Measurements from ENCODE around the gene OSM.

Gene OSM

DNA sequence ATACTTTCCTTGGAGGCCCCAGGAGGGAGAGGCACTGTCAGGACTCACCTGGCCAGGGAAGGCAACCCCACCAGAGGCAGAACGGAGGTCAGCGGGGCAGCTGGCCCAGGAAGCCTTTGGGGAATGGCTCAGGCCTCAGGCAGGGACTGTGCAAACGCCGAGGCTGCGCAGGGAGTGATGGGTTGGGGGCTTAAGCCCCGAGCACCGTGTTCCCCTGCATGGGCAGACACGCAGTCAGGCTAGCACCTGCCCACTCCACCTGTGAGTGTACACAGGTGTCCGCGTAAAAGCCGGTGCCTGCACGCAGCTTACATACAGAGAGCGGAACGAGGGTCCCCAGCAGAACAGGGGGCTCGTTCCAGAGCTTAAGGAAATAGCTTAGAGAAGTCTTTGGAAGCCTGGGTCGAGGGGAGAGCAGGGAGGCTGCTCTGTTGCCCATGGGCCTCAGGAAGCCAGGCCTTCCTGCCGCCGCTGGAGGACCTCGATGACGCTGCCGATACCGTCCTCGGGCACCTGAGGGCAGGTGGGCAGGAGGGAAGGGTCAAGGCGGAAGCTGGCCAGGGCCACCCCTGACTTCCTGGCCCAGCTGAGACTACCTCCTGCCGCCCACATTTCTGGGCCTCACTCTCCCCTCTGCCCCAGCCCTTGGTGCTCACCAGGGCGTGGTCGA, 18.7 kb upstream of the OSM start:
- DNase-seq, result no peak

DNA sequence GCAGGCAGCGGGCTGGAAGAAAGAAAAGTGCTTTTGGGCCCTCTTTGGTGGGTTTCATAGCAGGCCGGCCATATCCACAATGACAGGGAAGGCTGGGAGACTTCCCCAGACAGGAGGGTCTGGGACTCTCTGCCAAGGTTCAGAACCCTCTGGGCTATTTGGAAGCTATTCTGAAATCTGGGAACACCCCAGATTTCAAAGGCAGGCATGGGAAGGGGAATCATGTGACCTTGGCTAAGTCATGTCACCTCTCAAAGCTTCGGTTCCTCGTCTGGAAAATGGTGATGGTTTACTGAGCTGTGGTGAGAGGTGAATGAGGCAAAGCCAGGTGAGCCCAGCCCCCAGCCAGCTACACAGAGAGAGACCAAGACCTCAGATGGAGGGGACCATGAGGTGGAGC, 18.0 kb upstream of the OSM start:
- no peak for DNase-seq

GRCh38 chr22:30284172-30284571, 17.5 kb upstream of the OSM start:
- DNase-seq, result no peak

DNA sequence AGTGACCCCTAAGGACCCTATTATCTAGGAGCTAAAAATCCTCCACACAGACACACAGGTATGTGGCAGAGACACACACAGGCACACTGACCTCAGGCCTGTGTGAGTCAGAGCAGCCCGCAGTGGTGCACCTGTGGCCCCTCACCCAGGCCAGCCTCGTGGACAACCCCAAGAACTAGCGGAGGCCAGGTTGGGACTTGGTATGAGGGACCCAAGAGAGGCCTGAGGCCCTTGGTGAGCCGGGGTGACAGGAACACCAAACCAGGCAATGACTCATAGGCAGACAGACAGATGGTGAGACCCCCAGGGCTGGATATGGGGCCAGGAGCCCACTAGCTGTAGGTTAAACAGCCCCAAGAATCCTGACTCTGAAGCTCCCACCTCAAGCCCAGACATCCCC, 16.7 kb upstream of the OSM start:
- DNase-seq, result no peak

DNA sequence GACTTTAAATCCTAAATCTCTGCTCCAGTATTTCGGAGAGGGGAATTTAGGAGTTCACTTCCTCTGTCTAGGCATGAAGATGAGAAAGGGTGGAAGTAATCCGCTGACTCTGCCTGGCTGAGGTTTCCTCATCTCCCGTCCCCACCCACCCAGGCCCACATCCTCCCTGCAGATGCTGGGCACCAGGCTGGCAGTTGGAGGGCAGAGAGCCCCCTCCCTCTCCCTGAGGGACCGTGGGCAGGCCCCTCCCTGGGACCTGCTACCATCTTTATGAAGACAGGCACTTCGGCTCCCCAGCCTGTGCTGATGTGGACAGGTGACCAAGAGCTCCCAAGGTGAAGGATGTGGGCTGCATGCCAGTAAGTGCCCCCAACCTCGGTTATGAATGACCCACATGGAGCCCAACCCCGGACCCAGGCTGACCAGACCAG, 16.0 kb upstream of the OSM start:
- no peak for DNase-seq

- no peak for DNase-seq
These were observed 13.9 kb upstream of the OSM start for GRCh38 chr22:30280505-30280904.

- DNase-seq, result no peak
These were observed 13.3 kb upstream of the OSM start for GRCh38 chr22:30279932-30280331.

- peak; percentile 20 for DNase-seq
These were observed 12.6 kb upstream of the OSM start for GRCh38 chr22:30279046-30279788.

DNA sequence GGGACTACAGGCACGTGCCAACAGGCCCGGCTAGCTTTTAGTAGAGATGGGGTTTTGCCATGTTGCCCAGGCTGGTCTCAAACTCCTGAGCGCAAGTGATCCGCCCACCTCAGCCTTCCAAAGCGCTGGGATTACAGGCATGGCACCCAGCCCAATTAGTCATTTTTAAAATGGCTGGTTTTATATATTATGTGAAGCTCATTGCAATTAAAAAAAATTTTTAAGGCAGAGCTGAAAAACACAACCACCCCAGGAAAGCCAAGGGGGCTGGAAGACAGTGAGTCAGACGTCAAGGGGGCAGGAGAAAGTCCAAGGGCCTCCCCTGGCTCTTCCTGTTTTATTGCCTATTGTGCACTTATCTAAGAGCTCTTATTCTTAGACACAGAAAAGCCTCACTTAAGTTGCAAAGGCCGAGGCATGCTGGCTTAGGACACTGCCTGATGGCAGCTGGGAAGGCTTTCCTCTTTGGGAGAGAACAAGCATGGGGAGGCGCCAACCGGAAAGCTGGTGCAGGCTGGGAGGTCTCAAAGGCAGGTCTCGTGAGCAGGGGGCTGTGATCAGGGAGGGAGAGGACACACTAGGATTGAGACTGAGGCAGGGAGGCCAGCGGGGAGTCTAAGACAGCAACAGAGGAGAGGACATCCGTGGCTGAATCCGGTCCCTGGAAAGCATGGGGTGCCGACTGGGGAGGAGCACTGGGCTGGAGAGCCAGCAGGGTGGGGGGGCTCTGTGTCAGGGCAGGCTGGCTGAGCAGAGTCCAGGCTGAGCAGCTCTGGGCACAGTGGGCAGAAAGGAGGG, 11.1 kb upstream of the OSM start:
- DNase-seq, result no peak

DNA sequence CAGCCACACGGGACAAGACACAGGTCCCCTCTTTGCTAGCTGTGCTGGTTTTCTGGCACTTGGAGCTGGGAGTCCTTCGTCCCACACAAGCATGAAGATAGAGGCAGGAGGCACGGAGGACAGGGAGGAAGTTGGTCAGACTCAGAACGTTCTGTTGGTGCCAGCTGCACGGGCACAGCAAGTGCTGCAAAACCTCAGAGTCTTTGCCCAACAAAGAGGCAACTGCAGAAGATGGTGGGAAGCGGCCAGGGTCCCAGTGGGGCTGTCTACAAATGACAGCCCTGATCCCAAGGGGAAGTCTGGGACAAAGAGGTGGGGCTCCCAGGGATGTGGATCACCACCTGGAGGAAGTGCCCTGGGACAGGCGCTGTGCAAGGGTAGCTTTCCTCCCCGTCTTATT, 9.4 kb upstream of the OSM start:
- peak; percentile 21 for DNase-seq

- DNase-seq, result peak; percentile 50
These were observed 9.0 kb upstream of the OSM start for GRCh38 chr22:30275625-30276024.

DNA sequence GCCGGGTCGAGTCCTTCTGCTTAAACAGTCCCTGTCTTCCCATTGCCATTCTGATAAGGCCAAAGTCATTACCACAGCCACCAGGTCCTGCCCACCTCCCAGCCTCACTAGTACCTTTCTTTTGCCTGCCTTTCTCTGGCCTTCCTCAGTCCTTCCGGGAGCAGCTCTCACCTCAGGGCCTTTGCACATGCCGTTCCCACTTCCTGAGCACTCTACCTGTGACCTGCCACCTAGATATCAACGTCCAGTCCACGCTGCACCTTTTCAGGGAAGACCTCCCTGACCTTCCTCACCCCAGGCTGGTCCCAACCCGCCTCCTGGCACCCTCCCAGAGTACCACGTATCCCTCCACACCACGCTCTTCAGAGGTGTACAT, 7.8 kb upstream of the OSM start:
- DNase-seq, result no peak

- no peak for DNase-seq
These were observed 7.2 kb upstream of the OSM start for GRCh38 chr22:30273711-30274436.

DNA sequence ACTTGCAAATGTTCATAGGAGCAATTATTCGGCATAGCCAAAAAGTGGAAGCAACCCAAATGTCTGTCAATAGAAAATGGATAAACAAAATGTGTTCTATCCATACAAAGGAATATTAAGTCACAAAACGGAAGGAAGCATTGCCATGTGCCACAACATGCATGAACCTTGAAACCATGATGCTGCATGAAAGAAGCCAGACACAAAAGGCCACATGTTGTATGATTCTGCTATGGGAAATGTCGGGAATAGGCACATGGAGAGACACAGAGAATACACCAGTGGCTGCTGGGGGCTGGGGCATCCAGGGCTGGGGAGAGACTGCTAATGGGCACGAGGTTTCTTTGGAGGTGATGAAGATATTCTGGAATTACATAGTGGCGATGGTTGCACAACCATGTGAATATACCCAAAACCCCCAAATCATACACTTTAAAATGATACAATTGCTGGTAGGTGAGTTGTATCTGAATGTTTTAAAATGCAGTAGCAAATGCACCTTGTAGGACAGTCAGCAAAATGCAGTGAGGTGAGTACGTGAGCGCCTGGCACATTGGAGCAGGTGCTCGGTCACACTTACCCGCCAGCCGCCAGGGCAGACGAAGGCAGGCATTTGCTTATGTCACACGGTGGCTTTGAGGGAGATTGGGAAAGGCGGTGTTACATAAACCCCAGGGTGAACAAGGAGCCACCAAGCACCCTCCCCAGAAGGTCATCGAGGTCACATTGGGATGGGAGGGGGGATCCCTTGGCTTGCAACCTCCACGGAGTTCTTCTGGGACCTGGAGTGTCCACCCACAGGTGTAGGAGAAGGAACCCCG, 6.3 kb upstream of the OSM start:
- no peak for DNase-seq

DNA sequence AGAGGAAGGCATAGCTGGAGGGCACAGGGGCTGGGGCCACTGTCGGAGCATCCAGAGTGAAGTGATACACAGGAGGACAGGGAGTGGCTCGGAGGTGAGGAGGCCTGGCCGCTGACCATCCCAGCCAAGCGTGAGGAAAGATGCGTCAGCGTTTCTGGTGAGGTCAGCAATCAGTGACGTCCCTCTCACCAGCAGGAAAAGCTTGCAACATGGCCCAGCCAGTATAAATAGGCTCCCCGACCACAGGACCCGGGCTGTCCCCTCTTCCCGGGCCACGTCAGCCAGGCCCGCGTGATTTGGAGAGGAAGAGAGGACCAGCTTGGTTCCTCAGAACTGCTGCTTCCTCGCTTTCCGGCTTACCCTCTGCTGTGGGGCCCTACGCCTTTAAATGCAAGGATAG, 4.2 kb upstream of the OSM start:
- no peak for DNase-seq

- DNase-seq, result no peak
These were observed 1.7 kb upstream of the OSM start for GRCh38 chr22:30268331-30268730.

DNA sequence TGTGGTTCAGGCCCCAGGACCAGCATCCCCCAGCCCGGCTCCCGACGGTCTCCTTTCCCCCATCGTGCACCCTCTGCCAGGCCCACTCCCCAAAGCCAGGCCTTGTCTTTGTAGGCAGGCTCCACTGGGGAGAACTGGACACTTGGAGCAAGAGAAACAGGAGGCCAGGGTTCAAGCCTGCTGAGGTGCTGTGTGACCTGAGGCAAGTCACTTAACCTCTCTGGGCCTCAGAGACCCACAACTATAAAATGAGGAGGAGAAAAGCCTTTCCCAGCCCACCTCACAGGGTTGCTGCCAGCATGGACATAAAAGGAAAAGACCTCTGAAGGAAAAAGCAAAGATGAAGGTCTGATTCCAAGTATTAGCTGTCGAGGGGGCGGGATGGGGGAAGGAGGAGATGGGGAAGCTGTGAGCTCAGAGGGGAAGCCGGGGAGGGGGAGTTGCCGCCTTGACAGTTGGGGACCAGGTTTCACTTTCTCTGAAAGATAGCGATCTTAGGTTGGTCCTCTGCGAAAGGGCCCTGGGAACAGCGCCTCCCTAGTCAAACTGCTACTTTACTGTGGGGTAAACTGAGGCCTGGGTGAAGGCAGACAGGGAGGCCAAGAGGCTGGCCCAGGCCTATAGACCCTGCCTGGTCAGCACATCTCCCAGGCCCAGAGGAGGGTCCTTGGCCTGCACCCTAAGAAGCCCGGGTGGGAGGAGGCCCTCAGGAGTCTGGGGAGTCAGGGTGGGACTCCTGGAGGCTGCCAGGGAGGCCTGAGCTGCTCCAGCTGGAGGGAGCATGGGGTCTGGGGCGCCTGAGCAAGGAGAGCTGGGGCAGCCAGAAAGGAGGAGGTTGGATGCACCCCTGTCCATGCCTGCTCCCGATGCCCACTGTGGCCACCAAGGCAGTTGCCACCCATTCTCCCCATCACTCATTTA, 991 bp upstream of the OSM start:
- peak; percentile 57 for DNase-seq

DNA sequence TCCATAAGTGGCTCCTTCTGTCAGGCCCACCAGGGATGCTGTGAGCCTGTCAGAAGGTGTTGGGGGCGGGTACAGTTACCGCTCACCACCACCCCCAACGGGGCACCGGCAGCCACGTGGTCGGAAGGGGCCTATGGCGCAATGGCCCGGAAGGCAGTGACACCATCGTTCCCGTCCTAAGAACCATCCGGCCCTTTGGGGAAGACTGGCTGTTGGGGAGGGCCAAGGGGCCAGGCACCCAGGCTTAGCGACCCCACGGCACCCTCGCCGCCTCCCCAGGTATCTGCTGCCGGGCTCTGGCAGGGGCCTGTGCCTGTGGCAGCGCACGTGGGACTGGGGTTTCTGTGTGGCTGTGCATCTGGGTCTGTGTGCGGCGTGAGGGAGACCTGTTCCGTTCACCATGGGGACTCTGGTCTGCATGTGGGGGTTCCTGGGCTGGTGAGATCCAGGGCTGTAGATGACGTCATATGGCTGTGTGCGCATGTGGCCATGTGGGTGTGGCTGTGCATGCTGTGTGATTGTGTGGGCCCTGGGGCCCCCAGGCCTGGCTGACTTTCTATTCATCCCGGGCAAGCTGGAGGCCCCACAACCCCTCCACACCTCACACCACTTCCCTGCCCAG, 717 bp downstream of the OSM start:
- DNase-seq, result peak; percentile 82

DNA sequence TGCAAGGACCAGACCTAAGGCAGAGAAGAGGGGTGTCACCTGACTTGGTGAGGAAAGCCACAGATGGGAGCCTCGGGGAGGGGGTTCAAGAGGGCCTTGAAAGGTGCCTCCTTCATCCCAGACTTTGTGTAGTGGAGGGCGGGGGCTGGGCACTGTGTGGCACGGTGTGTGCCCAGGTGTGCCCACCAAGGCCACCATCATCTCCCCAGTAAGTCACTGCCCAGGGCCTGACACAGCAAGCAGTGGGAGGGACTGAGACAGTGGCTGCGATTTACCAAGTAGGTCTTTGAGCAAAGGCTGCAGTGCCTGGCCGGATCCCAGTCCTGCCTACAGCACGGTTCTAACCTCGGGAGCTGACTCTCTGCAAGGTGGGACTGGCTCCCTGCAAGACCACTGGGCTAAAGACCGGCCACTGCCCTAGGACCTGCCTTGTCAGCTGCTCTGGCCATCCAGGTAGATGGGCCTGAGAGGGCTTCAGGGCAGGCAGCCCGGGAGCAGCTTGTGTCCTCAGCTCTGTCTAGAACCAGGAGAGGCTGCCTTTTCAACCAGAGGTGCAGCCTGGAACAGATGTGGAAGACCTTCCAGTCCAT, 1.4 kb downstream of the OSM start:
- DNase-seq, result no peak

- DNase-seq, result no peak
These were observed 2.8 kb downstream of the OSM start for GRCh38 chr22:30263883-30264282.
